HG03378 (cell line): ENCODE results near the gene COL5A1.

ENCODE experiments used
- ATAC-seq: cut with Tn5 transposase; IDR thresholded peaks from one replicate; pipeline ENCODE4 v1.9.1; 2021; ENCODE audit warnings: mild to moderate bottlenecking, moderate library complexity; ENCODE audit not compliant: unreplicated experiment

The COL5A1 gene

GRCh38 chr9:134830126-134830525 lies 188.5 kb downstream of the COL5A1 start:
- ATAC-seq: no peak

- ATAC-seq: no peak
Observed at GRCh38 chr9:134830926-134831720, 189.5 kb downstream of the COL5A1 start.

GRCh38 chr9:134832471-134832870 lies 190.9 kb downstream of the COL5A1 start:
- ATAC-seq: no peak

GRCh38 chr9:134833294-134833880 lies 191.8 kb downstream of the COL5A1 start:
- no peak for ATAC-seq

GRCh38 chr9:134834217-134834956 lies 192.8 kb downstream of the COL5A1 start:
- no peak for ATAC-seq

GRCh38 chr9:134834957-134835419 lies 193.4 kb downstream of the COL5A1 start:
- no peak for ATAC-seq

GRCh38 chr9:134835448-134835847 lies 193.8 kb downstream of the COL5A1 start:
- ATAC-seq: no peak

- no peak for ATAC-seq
Observed at GRCh38 chr9:134835987-134836386, 194.4 kb downstream of the COL5A1 start.

- ATAC-seq: no peak
Observed at GRCh38 chr9:134836406-134836970, 194.9 kb downstream of the COL5A1 start.

- ATAC-seq: no peak
Observed at GRCh38 chr9:134837529-134837928, 195.9 kb downstream of the COL5A1 start.

GRCh38 chr9:134838651-134839454 lies 197.2 kb downstream of the COL5A1 start:
- no peak for ATAC-seq

GRCh38 chr9:134839455-134840125 lies 198.0 kb downstream of the COL5A1 start:
- ATAC-seq: no peak

GRCh38 chr9:134840511-134840910 lies 198.9 kb downstream of the COL5A1 start:
- ATAC-seq: no peak

- no peak for ATAC-seq
Observed at GRCh38 chr9:134841180-134841904, 199.7 kb downstream of the COL5A1 start.

GRCh38 chr9:134842321-134842720 lies 200.7 kb downstream of the COL5A1 start:
- ATAC-seq: no peak

GRCh38 chr9:134843740-134844139 lies 202.1 kb downstream of the COL5A1 start:
- no peak for ATAC-seq

- ATAC-seq: no peak
Observed at GRCh38 chr9:134844821-134845220, 203.2 kb downstream of the COL5A1 start.

- no peak for ATAC-seq
Observed at GRCh38 chr9:134846187-134846586, 204.6 kb downstream of the COL5A1 start.

GRCh38 chr9:134846699-134847098 lies 205.1 kb downstream of the COL5A1 start:
- ATAC-seq: no peak
